Parathyroid adenoma (tissue), 2 donors: ENCODE data around the gene FDX1.

Experiments
- H2AFZ ChIP-seq: fragments of 300-600 bp; sonication (generic); one replicate; pipeline ENCODE4 v1.7.0; 2017; ENCODE audit warnings: antibody characterized with exemption, mild to moderate bottlenecking
- H3K27ac ChIP-seq: fragments of 300-600 bp; sonication (generic); one replicate; pipeline ENCODE4 v1.7.0; 2017
- H3K27me3 ChIP-seq: fragments of 300-600 bp; sonication (generic); one replicate; pipeline ENCODE4 v1.7.0; 2017; ENCODE audit warnings: low read length; ENCODE audit not compliant: control insufficient read depth, insufficient read depth
- H3K36me3 ChIP-seq: fragments of 300-600 bp; sonication (generic); one replicate; pipeline ENCODE4 v1.7.0; 2017; ENCODE audit warnings: low read length; ENCODE audit not compliant: control insufficient read depth, insufficient read depth
- H3K4me1 ChIP-seq: fragments of 300-600 bp; sonication (generic); one replicate; pipeline ENCODE4 v1.7.0; 2017; ENCODE audit warnings: control low read depth
- H3K4me2 ChIP-seq: fragments of 300-600 bp; sonication (generic); one replicate; pipeline ENCODE4 v1.7.0; 2017; ENCODE audit warnings: low read length
- H3K4me3 ChIP-seq: fragments of 300-600 bp; sonication (generic); one replicate; pipeline ENCODE4 v1.7.0; 2017; ENCODE audit warnings: low read depth, low read length
- H3K79me2 ChIP-seq: fragments of 300-600 bp; sonication (generic); one replicate; pipeline ENCODE4 v1.7.0; 2017; ENCODE audit warnings: control low read depth
- H3K9ac ChIP-seq: fragments of 300-600 bp; sonication (generic); one replicate; pipeline ENCODE4 v1.7.0; 2017; ENCODE audit warnings: mild to moderate bottlenecking
- H3K9me3 ChIP-seq: fragments of 300-600 bp; sonication (generic); one replicate; pipeline ENCODE4 v1.7.0; 2017; ENCODE audit warnings: low read length; ENCODE audit not compliant: control insufficient read depth
- TF ChIP-seq, protein P1 (sequence below): fragments of 300-600 bp; sonication (generic); IDR thresholded peaks from one replicate; pipeline ENCODE4 v1.7.0; 2017; ENCODE audit warnings: antibody characterized with exemption, mild to moderate bottlenecking
- donor health status: primary hyperparathyroidism.

FDX1 gene

DNA sequence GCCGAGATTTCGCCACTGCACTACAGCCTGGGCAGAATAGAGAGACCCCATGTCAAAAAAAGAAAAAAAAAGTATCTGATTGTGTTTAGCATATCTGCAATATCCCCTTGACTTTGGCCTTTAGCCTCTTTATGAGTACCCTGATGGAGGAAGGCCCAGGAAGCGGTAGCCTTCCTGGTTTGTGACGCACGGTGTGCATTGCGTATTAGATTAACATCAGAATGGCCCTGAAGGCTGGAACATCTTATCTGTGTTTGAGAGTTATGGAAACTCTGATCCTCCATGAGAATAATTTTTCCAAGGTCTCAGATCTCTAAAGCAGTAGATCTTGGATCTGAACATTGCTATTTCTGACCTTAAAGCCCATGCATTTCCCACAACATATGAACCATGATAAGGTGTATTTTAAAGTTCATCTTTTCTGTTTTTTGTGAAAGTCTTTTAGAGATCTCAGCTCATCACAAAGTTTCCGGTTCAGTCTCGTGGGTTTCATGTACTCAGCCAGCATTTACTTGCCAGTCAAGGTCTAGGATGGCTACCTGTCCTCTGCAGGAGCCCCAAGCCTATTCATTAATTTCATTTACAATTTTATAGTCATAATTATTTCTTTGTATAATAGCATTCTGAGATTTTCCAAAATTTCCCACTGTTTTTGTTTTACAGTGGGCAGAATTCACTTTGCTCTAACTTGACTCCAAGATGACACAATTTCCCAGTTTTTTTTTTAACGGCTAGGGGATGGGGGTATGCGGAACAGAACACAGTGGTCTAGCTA, 605 bp upstream of the FDX1 start:
- Histone ChIP-seq H3K4me2 (peak overlapping the region; percentile 57), H3K4me1 (no peaks in the 10 kb centered on the region), H3K27me3 (no peaks in the 10 kb centered on the region), H3K36me3 (no peaks in the 10 kb centered on the region), H3K4me3 (peak overlapping the region; percentile 45), H3K9ac (no peak overlapping the region), H3K27ac (peak overlapping the region; percentile 82), H3K79me2 (peaks cover 2% of the 10 kb centered on the region), H2AFZ (peak overlapping the region; percentile 61), H3K9me3 (no peaks in the 10 kb centered on the region)
- TF ChIP-seq, protein P1, sequence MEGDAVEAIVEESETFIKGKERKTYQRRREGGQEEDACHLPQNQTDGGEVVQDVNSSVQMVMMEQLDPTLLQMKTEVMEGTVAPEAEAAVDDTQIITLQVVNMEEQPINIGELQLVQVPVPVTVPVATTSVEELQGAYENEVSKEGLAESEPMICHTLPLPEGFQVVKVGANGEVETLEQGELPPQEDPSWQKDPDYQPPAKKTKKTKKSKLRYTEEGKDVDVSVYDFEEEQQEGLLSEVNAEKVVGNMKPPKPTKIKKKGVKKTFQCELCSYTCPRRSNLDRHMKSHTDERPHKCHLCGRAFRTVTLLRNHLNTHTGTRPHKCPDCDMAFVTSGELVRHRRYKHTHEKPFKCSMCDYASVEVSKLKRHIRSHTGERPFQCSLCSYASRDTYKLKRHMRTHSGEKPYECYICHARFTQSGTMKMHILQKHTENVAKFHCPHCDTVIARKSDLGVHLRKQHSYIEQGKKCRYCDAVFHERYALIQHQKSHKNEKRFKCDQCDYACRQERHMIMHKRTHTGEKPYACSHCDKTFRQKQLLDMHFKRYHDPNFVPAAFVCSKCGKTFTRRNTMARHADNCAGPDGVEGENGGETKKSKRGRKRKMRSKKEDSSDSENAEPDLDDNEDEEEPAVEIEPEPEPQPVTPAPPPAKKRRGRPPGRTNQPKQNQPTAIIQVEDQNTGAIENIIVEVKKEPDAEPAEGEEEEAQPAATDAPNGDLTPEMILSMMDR = no peak

DNA sequence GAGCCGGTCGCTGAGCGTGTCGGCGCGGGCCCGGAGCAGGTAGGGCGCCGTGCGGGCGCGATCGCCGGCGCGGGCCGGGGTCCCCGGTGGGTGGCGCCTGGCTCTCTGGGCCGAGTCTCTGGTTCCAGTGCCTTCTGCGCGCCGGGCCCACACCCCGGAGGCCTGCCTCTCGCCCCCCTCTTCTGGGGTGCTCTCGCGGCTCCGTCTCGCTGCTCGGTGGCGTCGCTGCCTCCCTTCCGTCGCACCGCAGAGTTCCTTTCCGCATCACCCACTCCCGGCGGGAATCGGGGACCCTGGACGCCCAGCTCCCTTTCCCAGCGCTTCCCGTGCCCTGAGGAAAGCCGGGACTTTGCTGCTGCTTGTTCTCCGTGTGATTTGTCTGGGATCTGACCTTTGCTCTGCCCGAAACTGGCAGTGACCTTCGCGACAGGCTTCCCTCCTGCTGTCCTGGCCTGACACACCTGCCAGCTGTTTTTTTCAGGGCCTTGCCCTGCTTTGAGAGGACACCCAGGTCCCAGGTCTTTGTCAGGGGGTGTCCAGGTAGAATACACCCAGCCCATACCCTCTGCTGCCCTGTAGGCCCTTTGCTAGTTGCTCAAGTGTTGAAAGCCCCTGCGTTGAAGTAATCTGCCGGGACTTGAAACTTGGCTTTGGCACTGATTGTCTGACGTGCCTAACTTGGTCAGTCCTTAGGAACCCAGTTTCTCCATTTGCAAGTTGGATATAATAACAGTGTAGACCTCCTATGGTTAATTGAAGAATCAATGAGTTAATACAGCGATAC, 711 bp downstream of the FDX1 start:
- H3K79me2 ChIP-seq = peaks cover 8% of the 10 kb centered on the region
- H2AFZ ChIP-seq = peak overlapping the region; percentile 31
- H3K27me3 ChIP-seq = no peaks in the 10 kb centered on the region
- no peaks in the 10 kb centered on the region for H3K4me1 ChIP-seq
- peak overlapping the region; percentile 83 for H3K4me2 ChIP-seq
- TF ChIP-seq, protein P1 = no peak
- H3K9me3 ChIP-seq = no peaks in the 10 kb centered on the region
- peak overlapping the region; percentile 72 for H3K27ac ChIP-seq
- H3K4me3 ChIP-seq = peak overlapping the region; percentile 66
- H3K36me3 ChIP-seq = no peaks in the 10 kb centered on the region
- no peak overlapping the region for H3K9ac ChIP-seq

- no peak overlapping the region for H2AFZ ChIP-seq
These were observed 1.4 kb downstream of the FDX1 start for GRCh38 chr11:110431051-110431672.

DNA sequence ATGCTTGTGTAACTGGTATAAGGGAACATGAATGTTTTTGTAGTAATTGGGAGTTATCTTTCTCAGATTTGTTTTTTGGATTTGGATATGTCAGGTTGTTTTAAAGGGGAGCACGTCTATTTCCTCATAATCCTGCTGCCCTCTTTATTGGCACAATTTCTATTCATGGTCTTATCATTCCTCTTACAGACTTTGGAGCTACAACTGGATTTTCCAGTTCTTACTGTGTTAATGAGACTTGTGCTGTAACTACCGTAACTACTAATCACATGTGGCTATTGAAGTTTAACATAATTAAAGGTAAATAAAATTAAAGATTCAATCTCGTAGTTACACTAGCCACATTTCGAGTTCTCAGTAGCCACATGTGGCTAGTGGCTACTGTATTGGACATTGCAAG, 1.9 kb downstream of the FDX1 start:
- H3K36me3 ChIP-seq = no peaks in the 10 kb centered on the region
- H3K4me1 ChIP-seq = no peaks in the 10 kb centered on the region
- no peak overlapping the region for H2AFZ ChIP-seq
- H3K27ac ChIP-seq = no peak overlapping the region
- peak overlapping the region; percentile 83 for H3K4me2 ChIP-seq
- H3K27me3 ChIP-seq = no peaks in the 10 kb centered on the region
- TF ChIP-seq, protein P1 = no peak
- H3K79me2 ChIP-seq = peaks cover 8% of the 10 kb centered on the region
- no peak overlapping the region for H3K9ac ChIP-seq
- H3K4me3 ChIP-seq = peak overlapping the region; percentile 66
- H3K9me3 ChIP-seq = no peaks in the 10 kb centered on the region

More at GRCh38 chr11:110431051-110431672, 1.4 kb downstream of the FDX1 start:
- Histone ChIP-seq H3K9ac (no peak overlapping the region), H3K79me2 (peaks cover 8% of the 10 kb centered on the region), H3K4me3 (peak overlapping the region; percentile 66), H3K36me3 (no peaks in the 10 kb centered on the region), H3K27me3 (no peaks in the 10 kb centered on the region), H3K4me2 (peak overlapping the region; percentile 83), H3K27ac (peak overlapping the region; percentile 72), H3K4me1 (no peaks in the 10 kb centered on the region), H3K9me3 (no peaks in the 10 kb centered on the region)
- TF ChIP-seq, protein P1 = no peak
